MCF 10A (cell line): ENCODE data around the gene C1orf105. TPM values are rescaled to one million over a fixed set of nuclear protein-coding genes. Genes with fewer than 3 reads are reported as not detected.

Source experiments
- BruUV-seq: library from RNA; stranded (reverse); fragments of 400-500 nt; replicated peaks from 2 replicates; lab custom pipeline; 2021; lab: Mats Ljungman, UMichigan
- CTCF ChIA-PET: fragments of 300-600 bp; sonication (Branson Sonifier 250); formaldehyde crosslinking; extraction: SDS; loops from one replicate; lab custom pipeline; 2021; ENCODE audit warnings: antibody characterized with exemption, inconsistent platforms; lab: Yijun Ruan, JAX
- POLR2A ChIA-PET: fragments of 300-600, 350-650 bp; sonication (Branson Sonifier 250); formaldehyde crosslinking; extraction: SDS; loops from one replicate; lab custom pipeline; 2020; ENCODE audit warnings: antibody characterized with exemption, inconsistent platforms; lab: Yijun Ruan, JAX
- DNase-seq: peaks from one replicate; pipeline ENCODE4 v3.0.0-alpha.2; 2018; ENCODE audit not compliant: unreplicated experiment
- H3K27ac Mint-ChIP-seq: one replicate; pipeline ENCODE4 v1.8.0; 2022; ENCODE audit warnings: mild to moderate bottlenecking, low read depth, mixed read lengths; ENCODE audit not compliant: unreplicated experiment
- H3K27me3 Mint-ChIP-seq: one replicate; pipeline ENCODE4 v1.8.0; 2022; ENCODE audit warnings: mixed read lengths; ENCODE audit not compliant: insufficient read depth, unreplicated experiment
- H3K36me3 Mint-ChIP-seq: one replicate; pipeline ENCODE4 v1.8.0; 2022; ENCODE audit warnings: mild to moderate bottlenecking, moderate library complexity, mixed read lengths; ENCODE audit not compliant: insufficient read depth, unreplicated experiment
- H3K4me1 Mint-ChIP-seq: one replicate; pipeline ENCODE4 v1.8.0; 2022; ENCODE audit warnings: mixed read lengths; ENCODE audit not compliant: insufficient read depth, unreplicated experiment
- H3K4me3 Mint-ChIP-seq: one replicate; pipeline ENCODE4 v1.8.0; 2022; ENCODE audit warnings: mild to moderate bottlenecking, moderate library complexity, mixed read lengths; ENCODE audit not compliant: unreplicated experiment
- H3K9me3 Mint-ChIP-seq: one replicate; pipeline ENCODE4 v1.8.0; 2022; ENCODE audit warnings: mixed read lengths; ENCODE audit not compliant: unreplicated experiment
- intact Hi-C: fragments of 100-400 bp; cut with micrococcal nuclease; formaldehyde crosslinking; loops from 2 replicates; pipeline ENCODE4 v1.14.1; 2022
- total RNA-seq: library from RNA; stranded (reverse); gene quantifications from 2 replicates; pipeline ENCODE4 v1.2.3, GENCODE V29; 2022
- TF ChIP-seq, protein P1 (sequence below): fragments of 200-600 bp; IDR thresholded peaks from one replicate; pipeline ENCODE4 v1.8.0; 2022; ENCODE audit warnings: antibody characterized with exemption, mild to moderate bottlenecking; ENCODE audit not compliant: unreplicated experiment

C1orf105 gene
- total RNA-seq, 1 experiment from 2014 or later = not detected

DNA sequence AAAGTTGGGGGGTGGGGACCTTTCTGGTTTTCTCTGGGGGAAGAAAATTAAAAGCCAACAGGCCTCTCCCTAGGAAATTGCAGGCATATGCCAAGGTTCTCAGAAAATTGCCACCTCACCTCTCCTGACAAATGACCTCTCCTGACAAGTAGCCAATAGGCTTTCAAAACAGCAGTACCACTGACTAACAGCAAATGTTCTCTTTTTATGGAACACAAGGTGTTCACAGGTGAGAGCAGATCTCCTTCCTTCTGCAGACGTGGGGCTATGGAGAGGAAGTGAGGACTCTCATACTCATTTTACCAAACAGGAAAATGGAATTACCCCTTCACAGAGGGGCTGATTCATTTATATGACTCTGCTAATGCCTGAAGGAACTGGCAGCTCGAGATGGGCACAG is 79.7 kb downstream of the C1orf105 start:
- no peaks in the 10 kb centered on the region for H3K9me3 Mint-ChIP-seq
- POLR2A ChIA-PET = interaction anchor here (0.6 to 1.8 kb wide), 6 partner anchors 11 to 94 kb away, joined by 3 to 6 read pairs (median 4); no protein-coding TSS in a partner anchor
- H3K27ac Mint-ChIP-seq = no peak overlapping the region
- CTCF ChIA-PET = interaction anchor here (0.6 to 1.2 kb wide), 3 partner anchors 12 to 32 kb away, joined by 3 to 4 read pairs (median 3); no protein-coding TSS in a partner anchor
- TF ChIP-seq, protein P1, sequence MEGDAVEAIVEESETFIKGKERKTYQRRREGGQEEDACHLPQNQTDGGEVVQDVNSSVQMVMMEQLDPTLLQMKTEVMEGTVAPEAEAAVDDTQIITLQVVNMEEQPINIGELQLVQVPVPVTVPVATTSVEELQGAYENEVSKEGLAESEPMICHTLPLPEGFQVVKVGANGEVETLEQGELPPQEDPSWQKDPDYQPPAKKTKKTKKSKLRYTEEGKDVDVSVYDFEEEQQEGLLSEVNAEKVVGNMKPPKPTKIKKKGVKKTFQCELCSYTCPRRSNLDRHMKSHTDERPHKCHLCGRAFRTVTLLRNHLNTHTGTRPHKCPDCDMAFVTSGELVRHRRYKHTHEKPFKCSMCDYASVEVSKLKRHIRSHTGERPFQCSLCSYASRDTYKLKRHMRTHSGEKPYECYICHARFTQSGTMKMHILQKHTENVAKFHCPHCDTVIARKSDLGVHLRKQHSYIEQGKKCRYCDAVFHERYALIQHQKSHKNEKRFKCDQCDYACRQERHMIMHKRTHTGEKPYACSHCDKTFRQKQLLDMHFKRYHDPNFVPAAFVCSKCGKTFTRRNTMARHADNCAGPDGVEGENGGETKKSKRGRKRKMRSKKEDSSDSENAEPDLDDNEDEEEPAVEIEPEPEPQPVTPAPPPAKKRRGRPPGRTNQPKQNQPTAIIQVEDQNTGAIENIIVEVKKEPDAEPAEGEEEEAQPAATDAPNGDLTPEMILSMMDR = no peak
- DNase-seq = no peak
- no peaks in the 10 kb centered on the region for H3K36me3 Mint-ChIP-seq
- no peak overlapping the region for H3K4me3 Mint-ChIP-seq
- no peaks in the 10 kb centered on the region for H3K27me3 Mint-ChIP-seq
- no TSS peak for BruUV-seq
- intact Hi-C loops = no loop called here
- H3K4me1 Mint-ChIP-seq = peaks cover 12% of the 10 kb centered on the region

DNA sequence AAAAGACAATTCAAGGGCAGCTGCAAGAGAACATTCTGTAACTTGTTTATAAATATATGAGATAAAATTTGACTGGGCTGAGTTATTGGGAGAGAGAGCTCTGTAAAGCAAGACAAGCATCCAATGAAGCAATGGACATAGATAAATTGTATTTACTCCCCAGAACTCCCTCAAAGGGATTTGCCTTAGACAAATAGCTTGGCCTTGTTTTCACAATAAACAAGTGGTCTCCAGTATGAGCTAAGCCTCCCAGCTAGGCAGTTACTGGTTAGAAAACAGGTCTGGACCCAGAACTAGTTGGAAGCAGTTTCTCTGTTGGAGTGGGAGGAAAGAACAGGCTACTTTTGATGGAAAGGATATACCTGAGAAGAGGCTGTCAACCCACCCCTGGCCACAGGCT is 87.3 kb downstream of the C1orf105 start:
- DNase-seq = no peak
- Mint-ChIP-seq H3K27me3 (no peaks in the 10 kb centered on the region), H3K4me1 (no peaks in the 10 kb centered on the region), H3K9me3 (no peaks in the 10 kb centered on the region), H3K36me3 (no peaks in the 10 kb centered on the region), H3K27ac (no peak overlapping the region), H3K4me3 (no peak overlapping the region)
- ChIA-PET CTCF (interaction anchor here (2.1 kb wide), 1 partner anchor 10 kb away, joined by 10 read pairs; no protein-coding TSS in a partner anchor), POLR2A (no interaction called here)
- intact Hi-C loops = no loop called here
- TF ChIP-seq, protein P1 = no peak
- no TSS peak for BruUV-seq

DNA sequence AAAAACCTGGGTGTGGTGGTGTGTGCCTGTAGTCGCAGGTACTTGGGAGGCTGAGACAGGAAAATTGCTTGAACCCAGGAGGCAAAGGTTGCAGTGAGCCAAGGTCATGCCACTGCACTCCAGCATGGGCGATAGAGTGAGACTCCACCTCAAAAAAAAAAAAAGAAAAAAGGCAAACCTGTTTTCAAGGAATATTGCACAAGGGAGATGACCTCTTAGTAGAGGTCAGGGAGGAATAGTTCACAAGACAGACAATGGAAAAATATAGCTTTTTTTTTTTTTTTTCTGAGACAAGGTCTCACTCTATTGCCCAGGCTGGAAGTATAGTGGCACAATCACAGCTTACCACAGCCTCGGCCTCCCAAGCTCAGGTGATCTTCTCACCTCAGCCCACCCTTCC is 90.0 kb downstream of the C1orf105 start:
- BruUV-seq = no TSS peak
- ChIA-PET CTCF (interaction anchor here (0.6 to 1.5 kb wide), 3 partner anchors 100 to 865 kb away, joined by 3 to 6 read pairs (median 4); no protein-coding TSS in a partner anchor), POLR2A (interaction anchor here (0.6 to 1.7 kb wide), 2 partner anchors 8 to 59 kb away, joined by 3 to 5 read pairs; no protein-coding TSS in a partner anchor)
- no peaks in the 10 kb centered on the region for H3K27me3 Mint-ChIP-seq
- H3K27ac Mint-ChIP-seq = no peak overlapping the region
- DNase-seq = no peak
- no peaks in the 10 kb centered on the region for H3K36me3 Mint-ChIP-seq
- H3K9me3 Mint-ChIP-seq = no peaks in the 10 kb centered on the region
- H3K4me1 Mint-ChIP-seq = no peaks in the 10 kb centered on the region
- TF ChIP-seq, protein P1 = no peak
- no peak overlapping the region for H3K4me3 Mint-ChIP-seq
- intact Hi-C loops = no loop called here

DNA sequence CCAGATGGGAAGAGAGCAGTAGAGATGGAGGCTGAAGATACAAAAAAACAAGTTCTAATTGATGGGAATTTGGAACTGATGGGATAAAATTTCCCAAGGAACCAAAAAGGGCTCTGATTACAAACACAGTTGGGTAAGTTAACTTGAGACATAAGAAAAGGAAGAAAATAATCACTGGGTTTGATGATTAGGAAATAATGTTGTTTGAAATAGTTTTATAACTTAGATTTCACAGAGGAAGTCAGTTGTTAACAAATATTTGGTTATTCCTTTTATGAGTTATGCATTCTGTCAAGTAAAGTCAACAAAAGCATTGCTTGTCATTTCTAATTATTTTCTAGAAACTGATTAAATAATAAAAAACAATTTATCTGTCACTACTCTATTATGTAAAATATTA is 92.1 kb downstream of the C1orf105 start:
- Mint-ChIP-seq H3K4me3 (no peak overlapping the region), H3K36me3 (no peaks in the 10 kb centered on the region), H3K27ac (no peak overlapping the region), H3K27me3 (no peaks in the 10 kb centered on the region), H3K9me3 (no peaks in the 10 kb centered on the region), H3K4me1 (no peaks in the 10 kb centered on the region)
- intact Hi-C loops = no loop called here
- TF ChIP-seq, protein P1 = no peak
- DNase-seq = no peak
- ChIA-PET CTCF (interaction anchor here (0.7 to 1.5 kb wide), 6 partner anchors 11 to 81 kb away, joined by 3 to 9 read pairs (median 4); no protein-coding TSS in a partner anchor), POLR2A (interaction anchor here (0.8 to 1.6 kb wide), 5 partner anchors 10 to 52 kb away, joined by 3 to 6 read pairs (median 4); no protein-coding TSS in a partner anchor)
- BruUV-seq = no TSS peak
